Hepatocyte (in vitro differentiated cells): Measurements from ENCODE around the gene NKX1-1. TPM values are rescaled to one million over a fixed set of nuclear protein-coding genes. Genes with fewer than 3 reads are reported as not detected.

ENCODE experiments used
- DNase-seq: peaks from one replicate; pipeline ENCODE4 v3.0.0-alpha.2; 2016; ENCODE audit warnings: low spot score
- H2AFZ ChIP-seq: fragments of 200-600 bp; sonication (generic); 2 replicates; pipeline ENCODE4 v1.6.0; 2016; ENCODE audit warnings: antibody characterized with exemption, mild to moderate bottlenecking
- H3K27ac ChIP-seq: fragments of 200-600 bp; sonication (generic); 2 replicates; pipeline ENCODE4 v1.5.1; 2016; ENCODE audit warnings: mild to moderate bottlenecking
- H3K27me3 ChIP-seq: fragments of 200-600 bp; sonication (generic); 2 replicates; pipeline ENCODE4 v1.6.1; 2016
- H3K36me3 ChIP-seq: fragments of 200-600 bp; sonication (generic); replicated peaks from 2 replicates; pipeline ENCODE4 v1.5.1; 2016; ENCODE audit warnings: low read depth; ENCODE audit not compliant: insufficient read depth
- H3K4me1 ChIP-seq: fragments of 200-600 bp; sonication (generic); 2 replicates; pipeline ENCODE4 v1.5.1; 2016; ENCODE audit warnings: mild to moderate bottlenecking, moderate library complexity; ENCODE audit not compliant: insufficient read depth
- H3K4me2 ChIP-seq: fragments of 200-600 bp; sonication (generic); 2 replicates; pipeline ENCODE4 v1.6.0; 2016
- H3K4me3 ChIP-seq: fragments of 200-600 bp; sonication (generic); 2 replicates; pipeline ENCODE4 v1.5.1; 2016; ENCODE audit warnings: mild to moderate bottlenecking
- H3K79me2 ChIP-seq: fragments of 200-600 bp; sonication (generic); 2 replicates; pipeline ENCODE4 v1.6.0; 2017; ENCODE audit warnings: mild to moderate bottlenecking
- H3K9me2 ChIP-seq: fragments of 200-600 bp; sonication (generic); replicated peaks from 2 replicates; pipeline ENCODE4 v1.6.0; 2017; ENCODE audit warnings: mild to moderate bottlenecking; ENCODE audit not compliant: insufficient read depth
- H3K9me3 ChIP-seq: fragments of 200-600 bp; sonication (generic); 2 replicates; pipeline ENCODE4 v1.5.1; 2016; ENCODE audit warnings: low read depth, mild to moderate bottlenecking
- H4K20me1 ChIP-seq: fragments of 200-600 bp; sonication (generic); 2 replicates; pipeline ENCODE4 v1.6.0; 2016; ENCODE audit warnings: mild to moderate bottlenecking; ENCODE audit not compliant: insufficient read depth, poor library complexity, severe bottlenecking
- EZH2 ChIP-seq: fragments of 200-600 bp; sonication (generic); IDR thresholded peaks from 2 replicates; pipeline ENCODE4 v1.6.1; 2016; ENCODE audit warnings: antibody characterized with exemption, mild to moderate bottlenecking, borderline replicate concordance
- EZH2phosphoT487 ChIP-seq: fragments of 200-600 bp; sonication (generic); IDR thresholded peaks from one replicate; pipeline ENCODE4 v1.6.1; 2018; ENCODE audit warnings: antibody characterized with exemption, mild to moderate bottlenecking, low read depth, moderate library complexity; ENCODE audit not compliant: unreplicated experiment, severe bottlenecking
- WGBS: methylation state at CpG from one replicate; pipeline ENCODE4 v1.1.6; 2016; ENCODE audit warnings: low lambda C conversion rate; ENCODE audit errors: missing lambda C conversion rate; 5-methylcytosine and 5-hydroxymethylcytosine counted together
- polyA plus RNA-seq: library from polyadenylated mRNA; unstranded; fragments of >200 nt; fragmentation: Nextera tagmentation; extraction: Ambion mirVana; gene quantifications from 2 replicates; pipeline ENCODE4 v1.2.1, GENCODE V29; 2016
- total RNA-seq: library from RNA; depleted of rRNA; stranded (reverse); fragments of >200 nt; gene quantifications from 2 replicates; pipeline ENCODE4 v1.2.3, GENCODE V29; 2014
- TF ChIP-seq, protein P1 (sequence below): fragments of 200-600 bp; sonication (generic); IDR thresholded peaks from 2 replicates; pipeline ENCODE4 v1.5.1; 2016; ENCODE audit warnings: antibody characterized with exemption, mild to moderate bottlenecking; ENCODE audit not compliant: poor library complexity

Gene NKX1-1
- total and polyA plus RNA-seq, 2 experiments from 2014 or later = not detected

GRCh38 chr4:1364748-1365147 lies 41.5 kb downstream of the NKX1-1 start:
- Histone ChIP-seq H3K79me2 (no peaks in the 10 kb centered on the region), H3K4me3 (no peak overlapping the region), H3K9me2 (no peaks in the 10 kb centered on the region), H3K27ac (no peak overlapping the region), H2AFZ (no peak overlapping the region), H4K20me1 (no peaks in the 10 kb centered on the region), H3K4me1 (no peaks in the 10 kb centered on the region), H3K4me2 (no peak overlapping the region), H3K9me3 (no peaks in the 10 kb centered on the region), H3K27me3 (no peaks in the 10 kb centered on the region), H3K36me3 (no peaks in the 10 kb centered on the region)
- TF ChIP-seq, protein P1, sequence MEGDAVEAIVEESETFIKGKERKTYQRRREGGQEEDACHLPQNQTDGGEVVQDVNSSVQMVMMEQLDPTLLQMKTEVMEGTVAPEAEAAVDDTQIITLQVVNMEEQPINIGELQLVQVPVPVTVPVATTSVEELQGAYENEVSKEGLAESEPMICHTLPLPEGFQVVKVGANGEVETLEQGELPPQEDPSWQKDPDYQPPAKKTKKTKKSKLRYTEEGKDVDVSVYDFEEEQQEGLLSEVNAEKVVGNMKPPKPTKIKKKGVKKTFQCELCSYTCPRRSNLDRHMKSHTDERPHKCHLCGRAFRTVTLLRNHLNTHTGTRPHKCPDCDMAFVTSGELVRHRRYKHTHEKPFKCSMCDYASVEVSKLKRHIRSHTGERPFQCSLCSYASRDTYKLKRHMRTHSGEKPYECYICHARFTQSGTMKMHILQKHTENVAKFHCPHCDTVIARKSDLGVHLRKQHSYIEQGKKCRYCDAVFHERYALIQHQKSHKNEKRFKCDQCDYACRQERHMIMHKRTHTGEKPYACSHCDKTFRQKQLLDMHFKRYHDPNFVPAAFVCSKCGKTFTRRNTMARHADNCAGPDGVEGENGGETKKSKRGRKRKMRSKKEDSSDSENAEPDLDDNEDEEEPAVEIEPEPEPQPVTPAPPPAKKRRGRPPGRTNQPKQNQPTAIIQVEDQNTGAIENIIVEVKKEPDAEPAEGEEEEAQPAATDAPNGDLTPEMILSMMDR = no peak
- TF ChIP-seq EZH2 (no peak), EZH2phosphoT487 (no peak)
- DNase-seq = no peak
- 94% methylated on average over 13 of the region's 13 CpGs for WGBS

DNA sequence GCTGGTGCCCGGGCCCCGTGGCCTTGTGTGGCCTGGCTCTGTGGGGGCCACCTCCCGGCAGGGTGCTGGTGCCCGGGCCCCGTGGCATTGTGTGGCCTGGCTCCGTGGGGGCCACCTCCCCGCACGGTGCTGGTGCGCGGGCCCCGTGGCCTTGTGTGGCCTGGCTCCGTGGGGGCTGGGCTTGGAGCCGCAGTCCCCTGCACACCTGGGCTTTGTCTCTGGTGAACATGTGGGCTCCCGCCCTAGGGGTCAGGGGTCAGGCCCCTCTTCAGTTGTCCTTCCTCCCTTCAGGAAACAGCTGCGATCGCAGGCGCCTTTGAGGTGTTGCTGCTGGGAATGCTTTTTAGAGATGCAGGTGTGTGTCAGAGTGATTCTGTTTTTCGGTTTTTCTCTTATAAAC lies 42.0 kb downstream of the NKX1-1 start:
- Histone ChIP-seq H3K36me3 (no peaks in the 10 kb centered on the region), H3K4me2 (no peak overlapping the region), H3K27me3 (no peaks in the 10 kb centered on the region), H3K79me2 (no peaks in the 10 kb centered on the region), H3K9me2 (no peaks in the 10 kb centered on the region), H3K27ac (no peak overlapping the region), H4K20me1 (no peaks in the 10 kb centered on the region), H3K4me1 (no peaks in the 10 kb centered on the region), H2AFZ (no peak overlapping the region), H3K9me3 (no peaks in the 10 kb centered on the region), H3K4me3 (no peak overlapping the region)
- WGBS = 94% methylated on average over 12 of the region's 18 CpGs
- DNase-seq = no peak
- TF ChIP-seq, protein P1 = no peak
- TF ChIP-seq EZH2phosphoT487 (no peak), EZH2 (no peak)

GRCh38 chr4:1363513-1363912 lies 42.7 kb downstream of the NKX1-1 start:
- no peaks in the 10 kb centered on the region for H3K79me2 ChIP-seq
- H2AFZ ChIP-seq = no peak overlapping the region
- H3K9me2 ChIP-seq = no peaks in the 10 kb centered on the region
- H3K4me2 ChIP-seq = no peak overlapping the region
- 88% methylated on average over 11 of the region's 11 CpGs for WGBS
- H3K4me3 ChIP-seq = no peak overlapping the region
- H3K36me3 ChIP-seq = no peaks in the 10 kb centered on the region
- no peak for DNase-seq
- H3K27me3 ChIP-seq = no peaks in the 10 kb centered on the region
- no peak overlapping the region for H3K27ac ChIP-seq
- no peaks in the 10 kb centered on the region for H3K4me1 ChIP-seq
- no peaks in the 10 kb centered on the region for H4K20me1 ChIP-seq
- no peaks in the 10 kb centered on the region for H3K9me3 ChIP-seq
- TF ChIP-seq EZH2phosphoT487 (no peak), EZH2 (no peak)
- TF ChIP-seq, protein P1 = no peak

GRCh38 chr4:1362521-1362920 lies 43.7 kb downstream of the NKX1-1 start:
- H3K9me2 ChIP-seq = no peaks in the 10 kb centered on the region
- H3K36me3 ChIP-seq = no peaks in the 10 kb centered on the region
- H2AFZ ChIP-seq = no peak overlapping the region
- H3K4me1 ChIP-seq = no peaks in the 10 kb centered on the region
- H3K9me3 ChIP-seq = no peaks in the 10 kb centered on the region
- 95% methylated on average over 17 of the region's 17 CpGs for WGBS
- DNase-seq = no peak
- no peak overlapping the region for H3K4me2 ChIP-seq
- no peaks in the 10 kb centered on the region for H3K79me2 ChIP-seq
- no peaks in the 10 kb centered on the region for H4K20me1 ChIP-seq
- no peaks in the 10 kb centered on the region for H3K27me3 ChIP-seq
- no peak overlapping the region for H3K4me3 ChIP-seq
- no peak overlapping the region for H3K27ac ChIP-seq
- TF ChIP-seq EZH2 (no peak), EZH2phosphoT487 (no peak)
- TF ChIP-seq, protein P1 = no peak
